Stimulated activated CD4-positive, alpha-beta T cell treated with anti-CD3 and anti-CD28 coated beads, Interleukin-12 subunit alpha, Interleukin-12 subunit beta, amount 100 ng/mL, for 4 hours (primary cell): ENCODE data around the gene FOXD4.
"Not testable (repeated sequence)": the region's sequence is repeated elsewhere in the genome, so short reads cannot be mapped to it uniquely, and the experiment has no call there.

Source experiments
- DNase-seq: peaks from one replicate; pipeline ENCODE4 v3.0.0-alpha.2; 2020

The FOXD4 gene

DNA sequence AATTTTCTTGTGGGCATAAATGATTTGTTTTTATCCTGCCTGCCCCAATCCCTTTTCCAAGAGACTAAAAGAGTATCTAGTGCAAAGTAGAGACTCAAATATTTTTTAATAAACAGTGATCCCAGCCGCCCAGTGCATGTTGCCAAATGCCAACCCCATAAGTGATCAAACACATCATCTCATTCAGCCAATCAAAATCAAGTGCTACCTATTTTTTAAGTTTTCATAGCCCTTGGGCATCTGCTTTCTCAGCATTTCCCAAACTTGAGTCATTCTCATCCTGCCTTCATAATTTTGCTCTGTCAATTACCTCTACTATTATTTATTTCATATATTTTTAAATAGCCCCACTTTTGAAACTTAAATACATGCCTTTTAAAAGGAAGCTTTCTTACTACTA is 27.4 kb downstream of the FOXD4 start:
- DNase-seq: not testable (repeated sequence)

- DNase-seq: not testable (repeated sequence)
These were observed 29.7 kb downstream of the FOXD4 start for GRCh38 chr9:88396-89037.

GRCh38 chr9:87860-88259 is 30.4 kb downstream of the FOXD4 start:
- not testable (repeated sequence) for DNase-seq

DNA sequence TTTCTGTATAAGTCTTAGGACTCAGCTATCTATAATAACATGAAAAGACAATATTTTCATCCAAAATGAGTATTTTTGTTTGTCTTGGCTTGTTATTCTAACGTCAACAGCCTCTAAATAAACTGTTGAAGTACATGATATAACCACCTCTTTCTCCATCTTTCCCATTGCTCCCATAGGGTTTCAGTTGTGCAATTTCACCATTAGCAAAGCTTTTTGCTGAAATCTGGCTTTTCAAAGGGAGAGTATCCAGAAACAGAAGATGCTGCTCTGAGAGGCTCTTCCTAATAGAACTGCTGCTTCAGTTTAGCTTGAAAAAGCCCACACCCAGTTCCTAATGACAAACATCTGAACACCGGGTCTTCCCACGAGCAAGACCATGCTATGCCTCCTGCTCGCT is 31.1 kb downstream of the FOXD4 start:
- DNase-seq: not testable (repeated sequence)

DNA sequence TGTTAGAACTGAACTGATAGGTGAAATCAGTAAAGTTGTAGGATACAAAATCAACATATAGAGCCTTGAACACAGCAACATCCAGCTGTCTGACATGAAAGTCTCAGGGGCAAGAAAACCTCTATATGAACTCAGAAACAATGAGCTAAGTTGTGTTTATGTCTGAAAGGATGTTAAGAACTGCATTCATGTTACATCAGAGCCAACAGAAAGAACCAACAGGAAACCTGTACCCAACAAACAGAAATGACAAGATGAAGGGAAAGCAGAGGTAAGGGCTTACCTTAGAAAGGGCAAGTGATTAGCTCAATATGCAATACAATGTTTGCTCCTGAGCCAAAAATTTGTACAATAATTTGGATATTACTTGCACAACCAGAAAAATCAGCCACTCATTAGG is 31.5 kb downstream of the FOXD4 start:
- DNase-seq: not testable (repeated sequence)

DNA sequence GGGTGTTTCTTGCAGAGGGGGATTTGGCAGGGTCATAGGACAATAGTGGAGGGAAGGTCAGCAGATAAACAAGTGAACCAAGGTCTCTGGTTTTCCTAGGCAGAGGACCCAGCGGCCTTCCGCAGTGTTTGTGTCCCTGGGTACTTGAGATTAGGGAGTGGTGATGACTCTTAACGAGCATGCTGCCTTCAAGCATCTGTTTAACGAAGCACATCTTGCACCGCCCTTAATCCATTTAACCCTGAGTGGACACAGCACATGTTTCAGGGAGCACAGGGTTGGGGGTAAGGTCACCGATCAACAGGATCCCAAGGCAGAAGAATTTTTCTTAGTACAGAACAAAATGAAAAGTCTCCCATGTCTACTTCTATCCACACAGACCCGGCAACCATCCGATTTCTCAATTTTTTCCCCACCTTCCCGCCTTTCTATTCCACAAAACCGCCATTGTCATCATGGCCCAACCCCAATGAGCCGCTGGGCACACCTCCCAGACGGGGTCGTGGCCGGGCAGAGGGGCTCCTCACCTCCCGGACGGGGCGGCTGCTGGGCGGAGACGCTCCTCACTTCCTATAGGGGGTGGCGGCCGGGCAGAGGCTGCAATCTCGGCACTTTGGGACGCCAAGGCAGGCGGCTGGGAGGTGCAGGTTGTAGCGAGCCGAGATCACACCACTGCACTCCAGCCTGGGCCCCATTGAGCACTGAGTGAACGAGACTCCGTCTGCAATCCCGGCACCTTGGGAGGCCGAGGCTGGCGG is 35.1 kb downstream of the FOXD4 start:
- not testable (repeated sequence) for DNase-seq

GRCh38 chr9:78333-78732 is 39.9 kb downstream of the FOXD4 start:
- not testable (repeated sequence) for DNase-seq

- not testable (repeated sequence) for DNase-seq
These were observed 41.8 kb downstream of the FOXD4 start for GRCh38 chr9:76389-76788.

DNA sequence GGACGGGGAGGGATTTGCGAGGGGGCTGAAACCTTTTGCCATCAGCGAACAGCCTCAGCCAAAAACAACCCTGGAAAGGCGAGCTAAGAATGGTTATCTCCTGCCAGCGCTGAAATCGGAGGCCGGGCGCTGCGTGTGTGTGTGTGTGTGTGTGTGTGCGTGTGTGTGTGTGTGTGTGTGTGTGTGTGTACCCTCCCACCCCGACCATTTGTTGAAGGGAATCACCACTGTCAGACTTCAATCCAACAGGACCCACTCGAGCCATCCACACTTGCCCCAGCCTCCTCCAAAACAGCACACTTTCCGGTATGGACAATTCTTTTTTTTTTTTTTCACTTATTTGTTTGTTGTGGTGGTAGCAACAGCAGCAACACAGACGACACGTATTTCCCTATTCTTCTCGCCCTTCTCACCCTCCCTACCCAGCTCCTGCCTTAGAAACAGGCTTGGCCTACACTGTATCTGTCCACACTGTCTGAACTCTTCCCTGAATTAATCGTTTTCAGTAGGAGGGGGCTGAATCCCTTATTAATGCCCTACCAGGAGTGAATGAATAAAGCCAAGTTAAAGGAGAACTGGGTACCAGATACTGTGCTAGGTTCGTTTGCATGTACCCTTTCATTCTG is 44.2 kb downstream of the FOXD4 start:
- not testable (repeated sequence) for DNase-seq

DNA sequence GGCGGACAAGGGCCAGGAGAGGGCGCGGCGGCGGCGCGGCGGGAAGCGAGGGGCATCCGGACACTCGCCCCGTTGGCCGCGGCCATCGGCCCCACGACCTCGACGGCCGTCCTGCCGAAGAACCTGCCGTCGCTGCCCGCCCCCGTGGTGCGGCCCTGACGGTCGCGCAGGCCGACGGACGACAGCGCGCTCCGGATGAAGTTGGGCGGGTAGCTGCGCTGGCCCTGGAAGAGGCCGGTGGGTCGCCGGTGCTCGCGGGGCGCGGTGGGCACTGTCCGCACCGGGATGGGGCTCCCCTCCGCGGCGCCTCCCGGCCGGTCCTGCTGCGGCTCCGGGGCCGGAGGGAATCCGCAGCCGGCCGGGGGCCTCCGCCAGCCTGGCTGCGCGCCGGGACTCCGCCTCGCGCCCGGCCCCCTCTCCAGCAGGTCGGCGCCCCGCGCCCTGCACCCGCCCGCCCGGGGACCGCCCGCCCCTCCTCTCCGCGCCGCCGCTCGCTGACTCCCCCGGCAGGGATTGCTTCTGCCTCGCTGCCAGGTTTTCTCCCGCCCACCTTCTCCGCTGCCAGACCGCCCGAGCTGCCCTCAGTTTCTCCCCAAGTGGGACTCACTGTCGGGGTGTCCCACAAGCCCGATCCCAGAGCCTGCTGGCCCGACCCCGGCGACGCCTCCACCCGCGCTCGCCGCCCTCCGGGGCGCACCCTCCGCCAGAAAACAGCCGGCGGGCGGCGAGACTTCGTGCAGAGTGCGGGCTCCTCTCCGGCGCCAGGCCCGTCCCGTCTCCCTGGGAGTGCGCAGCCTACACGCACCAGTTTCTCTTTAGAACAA is 44.9 kb downstream of the FOXD4 start:
- DNase-seq: peak; percentile 15
